Endometrium (tissue), 2 donors: Measurements from ENCODE around the gene PIK3R3.
"Not testable (repeated sequence)": the region's sequence is repeated elsewhere in the genome, so short reads cannot be mapped to it uniquely, and the experiment has no call there.

ENCODE experiments used
- FAIRE-seq: peaks from 2 replicates; lab custom pipeline; 2012; peaks lifted over from hg19 to GRCh38; lab: Jason Lieb, UNC
- donor health status: control.
- donor health status: control.

PIK3R3 gene

GRCh38 chr1:46065405-46065804 is 67.0 kb downstream of the PIK3R3 start:
- no peak for FAIRE-seq

GRCh38 chr1:46064708-46065107 is 67.7 kb downstream of the PIK3R3 start:
- FAIRE-seq, result no peak

DNA sequence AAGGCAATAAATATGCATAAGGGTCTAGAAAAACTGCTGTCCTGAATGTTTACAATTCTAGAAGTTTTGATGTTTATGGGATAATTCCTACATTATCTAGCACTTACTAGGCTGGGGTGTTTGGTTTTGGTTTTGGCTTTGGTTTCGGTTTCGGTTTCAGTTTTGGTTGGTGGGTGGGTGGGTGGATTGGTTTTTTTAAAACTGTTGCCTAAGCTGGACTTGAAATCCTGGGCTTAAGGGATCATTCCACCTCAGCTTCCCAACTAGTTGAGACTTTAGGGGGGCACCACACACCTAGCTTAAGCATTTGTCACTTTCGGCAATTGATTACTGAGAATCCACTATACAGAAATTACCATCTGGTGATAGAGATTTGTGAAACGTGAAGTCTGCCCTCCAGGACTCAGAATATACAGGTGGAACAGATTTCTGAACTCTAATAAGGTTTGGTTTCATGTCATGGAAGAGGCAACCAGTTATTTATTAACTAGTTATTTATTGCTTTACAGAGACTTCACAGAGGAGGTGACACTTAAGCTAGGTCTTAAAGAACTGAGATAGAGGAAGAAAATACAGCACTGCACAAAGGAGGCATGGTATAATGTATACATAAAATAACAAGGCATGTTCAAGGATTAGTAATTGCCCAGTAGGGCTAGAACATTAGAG is 69.6 kb downstream of the PIK3R3 start:
- FAIRE-seq, result no peak

DNA sequence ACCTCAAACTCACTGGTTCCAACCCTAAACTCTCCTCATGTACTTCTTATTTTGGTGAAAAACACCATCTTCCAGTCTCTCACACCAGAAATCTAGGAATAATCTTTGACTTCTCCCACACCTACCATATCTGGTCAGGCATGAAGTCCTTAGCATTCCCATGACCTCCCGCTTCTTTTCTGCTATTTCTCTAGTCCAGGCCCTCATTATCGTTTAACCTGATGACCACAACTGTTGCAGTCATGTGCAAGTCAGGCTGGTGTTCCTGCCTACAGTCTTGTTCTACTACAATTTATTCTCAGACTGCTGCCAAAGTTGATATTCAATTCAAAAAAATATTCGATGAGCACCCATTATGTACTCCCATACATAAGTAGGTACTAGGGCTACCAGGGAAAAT is 71.3 kb downstream of the PIK3R3 start:
- FAIRE-seq, result no peak

- FAIRE-seq, result no peak
These were observed 73.5 kb downstream of the PIK3R3 start for GRCh38 chr1:46058936-46059335.

DNA sequence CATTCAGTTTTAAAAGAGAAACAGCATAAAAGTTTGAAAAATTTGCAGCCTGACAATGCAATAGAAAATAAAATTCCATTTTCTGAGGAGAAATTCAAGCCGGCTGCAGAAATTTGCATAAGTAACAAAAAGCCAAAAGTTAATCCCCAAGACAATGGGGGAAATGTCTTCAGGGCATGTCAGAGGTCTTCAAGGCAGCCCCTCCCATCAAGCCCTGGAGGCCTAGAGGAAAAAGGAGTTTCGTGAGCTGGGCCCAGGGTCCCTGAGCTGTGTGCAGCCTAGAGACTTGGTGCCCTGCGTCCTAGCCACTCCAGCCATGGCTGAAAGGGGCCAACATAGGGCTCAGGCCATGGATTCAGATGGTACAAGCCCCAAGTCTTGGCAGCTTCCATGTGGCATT is 74.6 kb downstream of the PIK3R3 start:
- FAIRE-seq, result no peak

DNA sequence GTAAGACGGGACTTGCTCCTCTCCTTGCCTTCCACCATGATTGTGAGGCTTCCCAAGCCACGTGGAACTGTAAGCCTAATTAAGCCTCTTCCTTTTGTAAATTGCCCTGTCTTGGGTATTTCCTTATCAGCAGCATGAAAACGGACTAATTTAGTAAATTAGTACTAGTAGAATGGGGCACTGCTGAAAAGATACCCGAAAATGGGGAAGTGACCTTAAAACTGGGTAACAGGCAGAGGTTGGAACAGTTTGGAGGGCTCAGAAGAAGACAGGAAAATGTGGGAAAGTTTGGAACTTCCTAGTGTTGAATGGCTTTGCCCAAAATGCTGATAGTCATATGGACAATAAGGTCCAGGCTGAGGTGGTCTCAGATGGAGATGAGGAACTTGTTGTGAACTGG is 75.2 kb downstream of the PIK3R3 start:
- FAIRE-seq, result not testable (repeated sequence)

DNA sequence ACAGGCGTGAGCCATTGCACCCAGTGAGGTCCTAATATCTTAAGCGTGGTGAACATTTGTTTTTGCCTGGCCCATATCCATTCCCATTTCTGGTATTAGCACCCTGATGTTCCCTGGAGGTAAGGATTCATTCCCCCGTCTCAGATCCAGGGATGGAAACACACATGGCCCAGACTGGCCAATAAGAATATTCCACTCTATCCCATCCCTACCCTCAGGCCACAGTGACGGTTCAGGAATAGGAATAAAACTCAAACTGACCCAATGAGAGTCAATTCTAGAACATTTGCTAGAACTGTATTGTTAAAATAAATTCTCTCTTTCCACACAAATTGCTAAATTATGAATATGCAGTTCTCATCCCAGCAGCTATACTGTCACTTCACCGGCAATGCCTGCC is 76.1 kb downstream of the PIK3R3 start:
- no peak for FAIRE-seq

- no peak for FAIRE-seq
These were observed 78.7 kb downstream of the PIK3R3 start for GRCh38 chr1:46053734-46054133.

GRCh38 chr1:46044116-46044515 is 88.3 kb downstream of the PIK3R3 start:
- FAIRE-seq, result no peak

GRCh38 chr1:46043458-46044017 is 88.9 kb downstream of the PIK3R3 start:
- FAIRE-seq, result no peak

- FAIRE-seq, result no peak
These were observed 90.5 kb downstream of the PIK3R3 start for GRCh38 chr1:46041974-46042373.

GRCh38 chr1:46041551-46041950 is 90.9 kb downstream of the PIK3R3 start:
- FAIRE-seq, result no peak

DNA sequence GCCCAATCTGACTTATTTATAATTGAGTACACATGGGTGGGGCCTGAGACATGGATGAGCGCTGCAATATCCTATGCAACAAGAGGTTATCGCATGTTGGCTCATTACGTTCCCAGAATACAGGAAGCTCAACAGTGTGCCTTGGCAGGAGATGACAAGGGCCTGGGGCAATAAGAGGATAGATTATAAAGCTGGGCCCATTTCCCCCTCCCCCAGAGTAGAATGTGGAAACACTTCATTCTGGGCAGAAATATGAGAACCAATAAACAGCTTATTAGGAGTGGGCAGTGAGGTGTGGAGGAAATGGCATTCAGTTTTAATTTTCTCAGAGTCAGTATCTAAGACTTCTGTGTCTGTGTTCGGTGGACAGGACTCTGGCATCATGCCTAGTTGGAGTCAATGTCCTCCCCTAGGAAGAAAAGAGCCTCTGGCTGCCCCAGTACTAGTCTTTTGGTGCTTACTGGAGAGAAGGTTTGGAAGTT is 92.8 kb downstream of the PIK3R3 start:
- FAIRE-seq, result no peak

DNA sequence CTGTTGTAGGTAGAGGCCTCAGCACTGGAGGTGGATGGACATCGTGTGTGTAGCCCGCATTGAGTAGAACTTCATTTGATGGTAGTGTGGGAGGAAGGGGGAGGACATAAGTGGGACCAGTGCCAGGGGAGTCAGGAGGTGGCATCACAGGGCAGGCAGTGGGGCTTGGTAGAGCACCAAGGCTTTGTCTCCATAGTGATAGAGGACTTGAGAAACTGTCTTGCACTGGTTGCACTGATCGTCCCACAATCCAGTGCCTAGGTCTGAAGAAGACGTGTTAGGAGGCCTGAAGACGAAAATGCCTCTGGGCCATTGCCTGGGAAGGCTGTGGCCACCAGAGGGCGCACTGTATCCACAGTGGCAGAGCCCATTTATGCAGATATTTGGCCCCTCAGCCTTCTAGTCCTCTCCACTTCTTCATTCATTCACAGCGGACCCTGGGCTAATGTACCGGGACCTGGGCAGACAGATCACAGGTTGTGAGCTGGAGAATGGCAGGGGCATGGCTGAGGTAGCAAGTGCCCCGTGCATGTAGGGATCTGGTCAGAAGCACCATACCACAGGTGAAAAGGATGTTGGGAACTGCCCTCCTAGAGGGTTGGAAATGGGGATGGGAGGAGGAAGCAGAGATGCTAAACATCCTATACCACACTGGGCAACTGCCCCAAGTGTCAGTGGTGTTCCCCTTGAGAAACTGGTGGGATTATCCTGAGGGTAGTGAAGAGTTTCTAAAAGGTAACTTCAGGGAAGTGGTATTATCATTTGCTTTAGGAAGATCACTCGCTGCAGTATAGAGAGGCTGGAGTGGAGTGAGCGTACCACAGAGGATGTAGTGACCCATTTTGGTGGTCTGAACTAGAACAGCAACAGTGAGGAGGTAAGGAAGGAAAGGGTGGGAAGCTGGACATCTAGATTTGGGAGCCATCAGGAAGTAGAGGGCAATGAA is 95.3 kb downstream of the PIK3R3 start:
- no peak for FAIRE-seq

DNA sequence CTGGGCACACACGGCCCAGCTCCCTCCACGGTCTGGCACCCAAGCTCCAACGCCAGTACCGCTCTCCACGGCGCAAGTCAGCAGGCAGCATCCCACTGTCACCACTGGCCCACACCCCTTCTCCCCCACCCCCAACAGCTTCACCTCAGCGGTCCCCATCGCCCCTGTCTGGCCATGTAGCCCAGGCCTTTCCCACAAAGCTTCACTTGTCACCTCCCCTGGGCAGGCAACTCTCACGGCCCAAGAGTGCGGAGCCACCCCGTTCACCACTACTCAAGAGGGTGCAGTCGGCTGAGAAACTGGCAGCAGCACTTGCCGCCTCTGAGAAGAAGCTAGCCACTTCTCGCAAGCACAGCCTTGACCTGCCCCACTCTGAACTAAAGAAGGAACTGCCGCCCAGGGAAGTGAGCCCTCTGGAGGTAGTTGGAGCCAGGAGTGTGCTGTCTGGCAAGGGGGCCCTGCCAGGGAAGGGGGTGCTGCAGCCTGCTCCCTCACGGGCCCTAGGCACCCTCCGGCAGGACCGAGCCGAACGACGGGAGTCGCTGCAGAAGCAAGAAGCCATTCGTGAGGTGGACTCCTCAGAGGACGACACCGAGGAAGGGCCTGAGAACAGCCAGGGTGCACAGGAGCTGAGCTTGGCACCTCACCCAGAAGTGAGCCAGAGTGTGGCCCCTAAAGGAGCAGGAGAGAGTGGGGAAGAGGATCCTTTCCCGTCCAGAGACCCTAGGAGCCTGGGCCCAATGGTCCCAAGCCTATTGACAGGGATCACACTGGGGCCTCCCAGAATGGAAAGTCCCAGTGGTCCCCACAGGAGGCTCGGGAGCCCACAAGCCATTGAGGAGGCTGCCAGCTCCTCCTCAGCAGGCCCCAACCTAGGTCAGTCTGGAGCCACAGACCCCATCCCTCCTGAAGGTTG is 97.6 kb downstream of the PIK3R3 start:
- no peak for FAIRE-seq

DNA sequence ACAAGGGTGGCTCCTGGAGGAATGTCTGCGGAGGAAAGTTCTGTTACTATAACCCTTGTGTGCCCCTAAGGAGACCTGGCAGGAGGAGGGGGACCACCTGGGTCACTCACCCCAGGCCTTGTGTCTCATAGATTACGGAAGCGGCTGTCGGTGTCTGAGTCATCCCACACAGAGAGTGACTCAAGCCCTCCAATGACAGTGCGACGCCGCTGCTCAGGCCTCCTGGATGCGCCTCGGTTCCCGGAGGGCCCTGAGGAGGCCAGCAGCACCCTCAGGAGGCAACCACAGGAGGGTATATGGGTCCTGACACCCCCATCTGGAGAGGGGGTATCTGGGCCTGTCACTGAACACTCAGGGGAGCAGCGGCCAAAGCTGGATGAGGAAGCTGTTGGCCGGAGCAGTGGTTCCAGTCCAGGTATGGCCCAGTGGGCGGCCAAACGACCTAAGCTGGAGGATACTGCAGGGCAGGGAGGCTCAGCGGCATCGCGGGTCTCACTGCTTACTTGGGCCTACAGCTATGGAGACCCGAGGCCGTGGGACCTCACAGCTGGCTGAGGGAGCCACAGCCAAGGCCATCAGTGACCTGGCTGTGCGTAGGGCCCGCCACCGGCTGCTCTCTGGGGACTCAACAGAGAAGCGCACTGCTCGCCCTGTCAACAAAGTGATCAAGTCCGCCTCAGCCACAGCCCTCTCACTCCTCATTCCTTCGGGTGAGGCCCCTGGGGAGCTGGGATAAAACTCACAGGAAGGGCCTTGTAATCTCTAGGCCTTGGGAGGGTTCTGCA is 101.4 kb downstream of the PIK3R3 start:
- FAIRE-seq, result no peak

DNA sequence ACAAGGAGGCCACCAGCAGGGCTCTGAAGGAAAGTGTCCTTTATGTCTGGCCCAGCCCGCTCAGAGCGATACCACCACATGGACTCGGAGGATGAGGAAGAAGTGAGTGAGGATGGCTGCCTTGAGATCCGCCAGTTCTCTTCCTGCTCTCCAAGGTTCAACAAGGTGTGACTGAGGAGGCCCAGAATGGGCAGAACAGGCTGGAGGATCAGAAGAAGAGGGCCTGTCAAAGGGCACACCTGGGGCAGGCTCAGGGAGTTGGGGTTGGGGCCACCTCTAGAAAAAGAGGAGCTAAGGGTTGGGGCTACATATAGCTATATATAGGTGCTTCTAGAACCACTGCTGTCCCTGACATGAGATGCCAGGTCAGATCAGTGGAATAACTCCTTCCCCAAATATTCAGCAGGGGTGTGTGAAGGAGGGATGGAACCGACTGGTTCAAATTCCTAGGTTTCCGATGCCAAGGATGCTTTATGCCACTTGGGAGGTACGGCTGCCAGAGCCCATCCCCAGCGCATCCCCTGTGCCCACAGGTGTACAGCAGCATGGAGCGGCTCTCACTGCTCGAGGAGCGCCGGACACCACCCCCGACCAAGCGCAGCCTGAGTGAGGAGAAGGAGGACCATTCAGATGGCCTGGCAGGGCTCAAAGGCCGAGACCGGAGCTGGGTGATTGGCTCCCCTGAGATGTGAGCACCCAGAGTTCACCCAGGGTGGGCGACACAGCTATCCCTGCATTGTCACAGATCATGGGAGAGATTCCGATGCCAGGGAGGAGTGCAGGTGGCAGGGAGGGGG is 102.2 kb downstream of the PIK3R3 start:
- FAIRE-seq, result no peak

GRCh38 chr1:46027788-46028573 is 104.4 kb downstream of the PIK3R3 start:
- no peak for FAIRE-seq
